ENCODE data around the gene CDC73.

CDC73 gene

GRCh38 chr1:193121616-193122593 lies at the start of gene CDC73:
Gene CDC73 (plus strand): TSS chr1:193122031. CDS start chr1:193122201, 170 bp downstream.
- Histone ChIP-seq H3F3A (ENCODE audit: control insufficient read depth, insufficient read depth) (peaks cover 6% of the 10 kb centered on the region), H3K4me3 (ENCODE audit: low read length) (peak within 1 kb of the TSS; percentile 76), H3K27me3 (ENCODE audit: control insufficient read depth, low read length) (no peaks in the 10 kb centered on the region), H3K27ac (ENCODE audit: low read depth, low read length) (peak within 1 kb of the TSS; percentile 91), H4K20me1 (ENCODE audit: control insufficient read depth, insufficient read depth, low read depth, low read length) (0 out of 2 replicates have a peak, but pooled peaks cover 9% of the 10 kb centered on the region), H3K4me1 (ENCODE audit: control insufficient read depth, low read length) (peaks cover 26% of the 10 kb centered on the region), H3K36me3 (ENCODE audit: control insufficient read depth, low read length) (peaks cover 27% of the 10 kb centered on the region), H3K9me2 (replicated peaks; ENCODE audit: control insufficient read depth, low read length) (no peaks in the 10 kb centered on the region), H3K4me2 (ENCODE audit: low read length) (peak within 1 kb of the TSS; percentile 60), H3K9me3 (ENCODE audit: control insufficient read depth, insufficient read depth, low read length) (no peaks in the 10 kb centered on the region), H3K79me2 (ENCODE audit: control insufficient read depth, low read length) (peaks cover 44% of the 10 kb centered on the region)
- TF ChIP-seq, protein P1, sequence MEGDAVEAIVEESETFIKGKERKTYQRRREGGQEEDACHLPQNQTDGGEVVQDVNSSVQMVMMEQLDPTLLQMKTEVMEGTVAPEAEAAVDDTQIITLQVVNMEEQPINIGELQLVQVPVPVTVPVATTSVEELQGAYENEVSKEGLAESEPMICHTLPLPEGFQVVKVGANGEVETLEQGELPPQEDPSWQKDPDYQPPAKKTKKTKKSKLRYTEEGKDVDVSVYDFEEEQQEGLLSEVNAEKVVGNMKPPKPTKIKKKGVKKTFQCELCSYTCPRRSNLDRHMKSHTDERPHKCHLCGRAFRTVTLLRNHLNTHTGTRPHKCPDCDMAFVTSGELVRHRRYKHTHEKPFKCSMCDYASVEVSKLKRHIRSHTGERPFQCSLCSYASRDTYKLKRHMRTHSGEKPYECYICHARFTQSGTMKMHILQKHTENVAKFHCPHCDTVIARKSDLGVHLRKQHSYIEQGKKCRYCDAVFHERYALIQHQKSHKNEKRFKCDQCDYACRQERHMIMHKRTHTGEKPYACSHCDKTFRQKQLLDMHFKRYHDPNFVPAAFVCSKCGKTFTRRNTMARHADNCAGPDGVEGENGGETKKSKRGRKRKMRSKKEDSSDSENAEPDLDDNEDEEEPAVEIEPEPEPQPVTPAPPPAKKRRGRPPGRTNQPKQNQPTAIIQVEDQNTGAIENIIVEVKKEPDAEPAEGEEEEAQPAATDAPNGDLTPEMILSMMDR (IDR thresholded peaks at IDR 0.05; ENCODE audit: low read depth, low read length, poor library complexity, severe bottlenecking) = peak; percentile 83
- TF ChIP-seq EZH2phosphoT487 (IDR thresholded peaks at IDR 0.05; ENCODE audit: borderline replicate concordance, low read length) = no peak

GRCh38 chr1:193077991-193078390 lies 43.8 kb upstream of the CDC73 start:
- Histone ChIP-seq H4K20me1 (ENCODE audit: control insufficient read depth, insufficient read depth, low read depth, low read length) (no peaks in the 10 kb centered on the region), H3F3A (ENCODE audit: control insufficient read depth, insufficient read depth) (no peaks in the 10 kb centered on the region), H3K4me3 (ENCODE audit: low read length) (no peak overlapping the region), H3K4me1 (ENCODE audit: control insufficient read depth, low read length) (peaks cover 3% of the 10 kb centered on the region), H3K36me3 (ENCODE audit: control insufficient read depth, low read length) (peaks cover 75% of the 10 kb centered on the region), H3K27ac (ENCODE audit: low read depth, low read length) (no peak overlapping the region), H3K9me3 (ENCODE audit: control insufficient read depth, insufficient read depth, low read length) (no peaks in the 10 kb centered on the region), H3K4me2 (ENCODE audit: low read length) (no peak overlapping the region), H3K27me3 (ENCODE audit: control insufficient read depth, low read length) (no peaks in the 10 kb centered on the region), H3K9me2 (replicated peaks; ENCODE audit: control insufficient read depth, low read length) (no peaks in the 10 kb centered on the region), H3K79me2 (ENCODE audit: control insufficient read depth, low read length) (peaks cover 14% of the 10 kb centered on the region)
- no peak for TF ChIP-seq EZH2phosphoT487 (IDR thresholded peaks at IDR 0.05; ENCODE audit: borderline replicate concordance, low read length)
- TF ChIP-seq, protein P1 (IDR thresholded peaks at IDR 0.05; ENCODE audit: low read depth, low read length, poor library complexity, severe bottlenecking) = no peak

GRCh38 chr1:193079187-193079586 lies 42.6 kb upstream of the CDC73 start:
- H3K36me3 ChIP-seq (ENCODE audit: control insufficient read depth, low read length) = peaks cover 83% of the 10 kb centered on the region
- no peak overlapping the region for H3K27ac ChIP-seq (ENCODE audit: low read depth, low read length)

More at GRCh38 chr1:193079187-193079586, 42.6 kb upstream of the CDC73 start:
- H3K9me2 ChIP-seq (replicated peaks; ENCODE audit: control insufficient read depth, low read length) = no peaks in the 10 kb centered on the region
- H3K9me3 ChIP-seq (ENCODE audit: control insufficient read depth, insufficient read depth, low read length) = no peaks in the 10 kb centered on the region
- no peaks in the 10 kb centered on the region for H4K20me1 ChIP-seq (ENCODE audit: control insufficient read depth, insufficient read depth, low read depth, low read length)
- H3K4me1 ChIP-seq (ENCODE audit: control insufficient read depth, low read length) = peaks cover 10% of the 10 kb centered on the region
- H3K79me2 ChIP-seq (ENCODE audit: control insufficient read depth, low read length) = peaks cover 9% of the 10 kb centered on the region
- H3F3A ChIP-seq (ENCODE audit: control insufficient read depth, insufficient read depth) = no peaks in the 10 kb centered on the region
- H3K4me2 ChIP-seq (ENCODE audit: low read length) = no peak overlapping the region
- H3K4me3 ChIP-seq (ENCODE audit: low read length) = no peak overlapping the region
- H3K27me3 ChIP-seq (ENCODE audit: control insufficient read depth, low read length) = no peaks in the 10 kb centered on the region
- TF ChIP-seq EZH2phosphoT487 (IDR thresholded peaks at IDR 0.05; ENCODE audit: borderline replicate concordance, low read length) = no peak
- TF ChIP-seq, protein P1 (IDR thresholded peaks at IDR 0.05; ENCODE audit: low read depth, low read length, poor library complexity, severe bottlenecking) = no peak
